HCT116 (cell line): ENCODE measurements around the gene SORT1. TPM values are rescaled to one million over a fixed set of nuclear protein-coding genes. Genes with fewer than 3 reads are reported as not detected.

ENCODE experiments used
- ATAC-seq: fragments of 200-7000 bp; cut with Tn5 transposase; 2 replicates; pipeline ENCODE4 v1.9.1; 2020; ENCODE audit warnings: mild to moderate bottlenecking, moderate library complexity
- BruUV-seq: library from RNA; stranded (reverse); fragments of 400-500 nt; replicated peaks from 2 replicates; lab custom pipeline; 2021; lab: Mats Ljungman, UMichigan
- CTCF ChIA-PET: fragments of 300-600 bp; sonication (Branson Sonifier 250); formaldehyde crosslinking; loops from one replicate; lab custom pipeline; 2021; ENCODE audit warnings: antibody characterized with exemption; lab: Charles Lee
- POLR2A ChIA-PET: fragments of 300-600, 350-600 bp; sonication (Branson Sonifier 250); formaldehyde crosslinking; loops from one replicate; lab custom pipeline; 2021; ENCODE audit warnings: antibody characterized with exemption; lab: Charles Lee
- RAD21 ChIA-PET, 2 experiments: fragments of 300-600 bp; sonication (Branson Sonifier 250); formaldehyde crosslinking; loops; one replicate each; lab custom pipeline; 2023; ENCODE audit warnings: low total read pairs in 2 of 2; ENCODE audit not compliant: uncharacterized antibody in 2 of 2, unreplicated experiment in 2 of 2, low non-redundant PET in 1 of 2; lab: Charles Lee
- DNase-seq: peaks from one replicate; pipeline ENCODE4 v3.0.0-alpha.2; 2010; ENCODE audit warnings: low read depth, low spot score
- H2AFZ ChIP-seq: fragments of 200-600 bp; shearing (Covaris generic), sonication (generic); 2 replicates; pipeline ENCODE4 v1.6.1; 2017; ENCODE audit warnings: low read depth, mixed run types, mixed read lengths, antibody characterized with exemption, low read length; ENCODE audit not compliant: poor library complexity, severe bottlenecking
- H3K27ac ChIP-seq: 2 replicates; pipeline ENCODE4 v1.5.1; 2012; ENCODE audit warnings: low read depth, low read length
- H3K27me3 ChIP-seq: fragments of 200-600 bp; sonication (generic); 2 replicates; pipeline ENCODE4 v1.6.1; 2016; ENCODE audit warnings: mixed run types, low read length, mixed read lengths; ENCODE audit not compliant: insufficient read depth
- H3K36me3 ChIP-seq, 2 experiments: fragments of 200-500 bp in 1 of 2; fragments of 200-600 bp in 1 of 2; sonication (Bioruptor generic) in 1 of 2; sonication (generic) in 1 of 2; 2 replicates each; pipeline versions ENCODE4 v1.5.1 to v1.6.1; 2014 to 2016; ENCODE audit warnings: low read length in 2 of 2, inconsistent platforms in 1 of 2, mixed read lengths in 1 of 2, mixed run types in 1 of 2; ENCODE audit not compliant: insufficient read depth in 2 of 2, control insufficient read depth in 1 of 2
- H3K4me1 ChIP-seq, 2 experiments: fragments of 200-600 bp in 1 of 2; sonication (generic) in 1 of 2; 2 replicates each; pipeline versions ENCODE4 v1.5.1 to v1.6.1; 2012 to 2017; ENCODE audit warnings: low read length in 2 of 2, inconsistent platforms in 1 of 2, mild to moderate bottlenecking in 1 of 2, mixed read lengths in 1 of 2, mixed run types in 1 of 2, moderate library complexity in 1 of 2; ENCODE audit not compliant: insufficient read depth in 2 of 2, control insufficient read depth in 1 of 2
- H3K4me2 ChIP-seq: fragments of 200-600 bp; sonication (generic); 2 replicates; pipeline ENCODE4 v1.6.1; 2017; ENCODE audit warnings: mixed run types, low read length, mixed read lengths
- H3K4me3 ChIP-seq, 2 experiments: fragments of 200-600 bp in 1 of 2; sonication (generic) in 1 of 2; replicated peaks in 1 of 2; 2 replicates each; pipeline ENCODE4 v1.5.1; 2011 to 2016; ENCODE audit warnings: low read length in 2 of 2, control low read depth in 1 of 2, low read depth in 1 of 2, mild to moderate bottlenecking in 1 of 2, mixed read lengths in 1 of 2, mixed run types in 1 of 2
- H3K79me2 ChIP-seq: fragments of 200-600 bp; sonication (generic); 2 replicates; pipeline ENCODE4 v1.6.1; 2017; ENCODE audit warnings: mild to moderate bottlenecking, mixed run types, low read length, moderate library complexity, mixed read lengths; ENCODE audit not compliant: insufficient read depth
- H3K9ac ChIP-seq: fragments of 200-600 bp; sonication (generic); 2 replicates; pipeline ENCODE4 v1.6.1; 2016; ENCODE audit warnings: low read length, mixed read lengths
- H3K9me2 ChIP-seq: fragments of 200-600 bp; sonication (generic), shearing (Covaris generic); 2 replicates; pipeline ENCODE4 v1.6.1; 2017; ENCODE audit warnings: mixed run types, mild to moderate bottlenecking, moderate library complexity; ENCODE audit not compliant: insufficient read depth
- H3K9me3 ChIP-seq, 2 experiments: fragments of 200-500 bp in 1 of 2; fragments of 200-600 bp in 1 of 2; sonication (Bioruptor generic) in 1 of 2; sonication (generic) in 1 of 2; 2 replicates each; pipeline ENCODE4 v1.6.1; 2014 to 2017; ENCODE audit warnings: low read length in 2 of 2, mixed read lengths in 2 of 2, inconsistent platforms in 1 of 2, low read depth in 1 of 2, mild to moderate bottlenecking in 1 of 2, mixed run types in 1 of 2, moderate library complexity in 1 of 2; ENCODE audit not compliant: control insufficient read depth in 1 of 2, insufficient read depth in 1 of 2
- H4K20me1 ChIP-seq: fragments of 200-600 bp; sonication (generic), shearing (Covaris generic); 2 replicates; pipeline ENCODE4 v1.6.1; 2017; ENCODE audit warnings: mixed run types, mild to moderate bottlenecking, moderate library complexity; ENCODE audit not compliant: insufficient read depth
- CEBPB ChIP-seq: IDR thresholded peaks from 2 replicates; pipeline ENCODE4 v1.6.1; 2012; ENCODE audit warnings: low read depth
- EGR1 ChIP-seq: IDR thresholded peaks from 2 replicates; pipeline ENCODE4 v1.6.1; 2012; ENCODE audit warnings: low read depth
- ELF1 ChIP-seq: IDR thresholded peaks from 2 replicates; pipeline ENCODE4 v1.6.1; 2012; ENCODE audit warnings: low read depth, borderline replicate concordance
- EZH2phosphoT487 ChIP-seq: fragments of 200-600 bp; IDR thresholded peaks from 2 replicates; pipeline ENCODE4 v1.6.1; 2018; ENCODE audit warnings: antibody characterized with exemption, borderline replicate concordance
- FOSL1 ChIP-seq: IDR thresholded peaks from 2 replicates; pipeline ENCODE4 v1.6.1; 2012; ENCODE audit warnings: low read depth
- JUND ChIP-seq: IDR thresholded peaks from 2 replicates; pipeline ENCODE4 v1.6.1; 2012
- POLR2AphosphoS5 ChIP-seq: IDR thresholded peaks from 2 replicates; pipeline ENCODE4 v1.6.1; 2011; ENCODE audit warnings: mild to moderate bottlenecking, low read depth, low read length, moderate library complexity
- RAD21 ChIP-seq: IDR thresholded peaks from 2 replicates; pipeline ENCODE4 v1.6.1; 2012; ENCODE audit warnings: low read depth, mild to moderate bottlenecking
- SP1 ChIP-seq: IDR thresholded peaks from 2 replicates; pipeline ENCODE4 v1.6.1; 2012; ENCODE audit warnings: low read depth
- SRF ChIP-seq: IDR thresholded peaks from 2 replicates; pipeline ENCODE4 v1.6.1; 2012; ENCODE audit warnings: low read depth
- TCF7L2 ChIP-seq: IDR thresholded peaks from 2 replicates; pipeline ENCODE4 v1.7.0; 2011; ENCODE audit warnings: borderline replicate concordance, inconsistent platforms; ENCODE audit not compliant: insufficient read depth, insufficient read length; ENCODE audit errors: extremely low read depth
- YY1 ChIP-seq: IDR thresholded peaks from 2 replicates; pipeline ENCODE4 v1.6.1; 2011; ENCODE audit warnings: low read length, low read depth, moderate library complexity, mild to moderate bottlenecking; ENCODE audit not compliant: insufficient replicate concordance; ENCODE audit errors: extremely low read depth
- ZNF274 ChIP-seq: fragments of 200-500 bp; sonication (Bioruptor generic); IDR thresholded peaks from 2 replicates; pipeline ENCODE4 v1.6.1; 2014; ENCODE audit warnings: mild to moderate bottlenecking, low read depth, low read length, inconsistent platforms
- intact Hi-C: fragments of 100-400 bp; cut with micrococcal nuclease; formaldehyde crosslinking; loops from 2 replicates; pipeline ENCODE4 v1.10.0; 2022
- total RNA-seq: library from RNA; stranded (reverse); gene quantifications from one replicate; pipeline ENCODE4 v1.2.1, GENCODE V29; 2021; ENCODE audit not compliant: unreplicated experiment
- TF ChIP-seq, protein P1 (sequence below): IDR thresholded peaks from 2 replicates; pipeline ENCODE4 v1.6.1; 2012
- TF ChIP-seq, protein P2 (sequence below): IDR thresholded peaks from 2 replicates; pipeline ENCODE4 v1.6.1; 2011; ENCODE audit warnings: mild to moderate bottlenecking, low read length, moderate library complexity; ENCODE audit not compliant: insufficient replicate concordance; ENCODE audit errors: extremely low read depth
- TF ChIP-seq, protein P3 (sequence below), 3 experiments: fragments of 200-600 bp in 1 of 3; sonication (generic) in 1 of 3; IDR thresholded peaks in 2 of 3; conservative IDR thresholded peaks in 1 of 3; 2 replicates each; pipeline ENCODE4 v1.5.1; 2012 to 2017; ENCODE audit warnings: low read depth in 2 of 3, low read length in 2 of 3, antibody characterized with exemption in 1 of 3, borderline replicate concordance in 1 of 3, control low read depth in 1 of 3, mild to moderate bottlenecking in 1 of 3, mixed read lengths in 1 of 3, mixed run types in 1 of 3, moderate library complexity in 1 of 3; ENCODE audit not compliant: insufficient read depth in 1 of 3

The SORT1 gene
- total RNA-seq, 1 experiment from 2014 or later = 20.2 TPM

DNA sequence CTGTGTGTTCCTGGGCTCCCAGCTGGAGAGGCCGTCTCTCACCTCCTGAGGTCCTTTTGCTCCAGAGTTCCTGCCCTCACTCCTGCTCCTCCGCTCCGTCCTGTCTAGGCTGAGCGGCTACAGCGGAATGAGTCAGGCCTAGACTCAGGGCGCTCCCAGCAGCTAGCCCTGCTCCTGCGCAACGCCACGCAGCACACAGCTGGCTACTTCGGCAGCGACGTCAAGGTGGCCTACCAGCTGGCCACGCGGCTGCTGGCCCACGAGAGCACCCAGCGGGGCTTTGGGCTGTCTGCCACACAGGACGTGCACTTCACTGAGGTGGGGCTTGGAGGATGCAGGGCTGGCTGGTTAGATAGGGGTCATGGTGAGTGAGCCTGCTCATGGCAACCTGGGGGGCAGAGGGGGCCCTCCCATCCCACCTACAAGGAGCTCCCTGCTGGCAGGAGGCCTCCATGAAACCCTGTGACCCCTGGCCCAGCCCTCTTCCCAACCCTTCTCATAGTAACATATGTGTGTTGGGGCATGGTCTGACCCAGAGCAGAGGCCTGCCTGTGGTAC lies 129.9 kb downstream of the SORT1 start:
- H3K9me2 ChIP-seq = no peaks in the 10 kb centered on the region
- no peak for ATAC-seq
- no peaks in the 10 kb centered on the region for H3K9me3 ChIP-seq
- peaks cover 3 to 11% of the 10 kb centered on the region in 2 experiments for H3K4me1 ChIP-seq
- intact Hi-C loops = no loop called here
- POLR2A ChIA-PET = no interaction called here
- H3K27me3 ChIP-seq = no peaks in the 10 kb centered on the region
- no peak overlapping the region for H3K27ac ChIP-seq
- H3K9ac ChIP-seq = no peak overlapping the region
- no peak overlapping the region for H3K4me3 ChIP-seq
- H3K36me3 ChIP-seq = peaks cover 0 to 6% of the 10 kb centered on the region in 2 experiments; a peak in 2 of 4 replicates
- CTCF ChIA-PET = no interaction called here
- H2AFZ ChIP-seq = no peak overlapping the region
- H3K4me2 ChIP-seq = no peak overlapping the region
- H4K20me1 ChIP-seq = no peaks in the 10 kb centered on the region
- no peak for TF ChIP-seq SRF
- no peak for TF ChIP-seq YY1
- TF ChIP-seq, protein P1, sequence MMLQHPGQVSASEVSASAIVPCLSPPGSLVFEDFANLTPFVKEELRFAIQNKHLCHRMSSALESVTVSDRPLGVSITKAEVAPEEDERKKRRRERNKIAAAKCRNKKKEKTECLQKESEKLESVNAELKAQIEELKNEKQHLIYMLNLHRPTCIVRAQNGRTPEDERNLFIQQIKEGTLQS = no peak
- TF ChIP-seq EGR1 = no peak
- TF ChIP-seq SP1 = no peak
- no peak for TF ChIP-seq FOSL1
- TF ChIP-seq CEBPB = no peak
- TF ChIP-seq RAD21 = no peak
- TF ChIP-seq ZNF274 = no peak
- TF ChIP-seq TCF7L2 = no peak
- RAD21 ChIA-PET = no interaction called here
- no peaks in the 10 kb centered on the region for H3K79me2 ChIP-seq
- no peak for DNase-seq
- no TSS peak for BruUV-seq

DNA sequence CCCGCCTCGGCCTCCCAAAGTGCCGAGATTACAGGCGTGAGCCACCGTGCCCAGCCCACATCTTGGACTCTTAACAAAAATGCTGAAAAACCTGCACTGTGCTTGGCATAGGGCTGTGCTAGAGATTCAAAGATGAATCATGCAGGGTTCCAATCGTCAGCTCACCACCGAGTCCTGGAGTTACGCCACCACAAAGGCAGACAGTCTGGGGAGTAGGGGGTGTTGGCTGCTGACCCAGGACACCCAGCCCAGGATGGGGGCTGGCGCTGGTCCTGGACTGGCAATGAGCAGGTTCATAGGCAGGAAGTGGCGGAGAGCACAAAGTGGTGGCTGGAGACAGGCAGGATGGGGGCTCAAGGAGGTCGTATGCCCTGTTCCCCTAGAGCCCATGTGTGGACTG lies 130.8 kb downstream of the SORT1 start:
- no peak overlapping the region for H3K9ac ChIP-seq
- H3K9me3 ChIP-seq = no peaks in the 10 kb centered on the region
- RAD21 ChIA-PET = interaction anchor here in 1 of 2 experiments (0.7 kb wide), 1 partner anchor 43 kb away, joined by 3 read pairs; no protein-coding TSS in a partner anchor
- H2AFZ ChIP-seq = no peak overlapping the region
- H3K27me3 ChIP-seq = no peaks in the 10 kb centered on the region
- H3K9me2 ChIP-seq = no peaks in the 10 kb centered on the region
- POLR2A ChIA-PET = no interaction called here
- CTCF ChIA-PET = no interaction called here
- H4K20me1 ChIP-seq = no peaks in the 10 kb centered on the region
- peaks cover 0 to 9% of the 10 kb centered on the region in 2 experiments; a peak in 2 of 4 replicates for H3K4me1 ChIP-seq
- peaks cover 0 to 6% of the 10 kb centered on the region in 2 experiments; a peak in 2 of 4 replicates for H3K36me3 ChIP-seq
- H3K79me2 ChIP-seq = no peaks in the 10 kb centered on the region
- no peak for ATAC-seq
- no peak overlapping the region for H3K4me3 ChIP-seq
- no TSS peak for BruUV-seq
- intact Hi-C loops = no loop called here
- H3K4me2 ChIP-seq = no peak overlapping the region
- DNase-seq = no peak
- H3K27ac ChIP-seq = no peak overlapping the region
- TF ChIP-seq, protein P2, sequence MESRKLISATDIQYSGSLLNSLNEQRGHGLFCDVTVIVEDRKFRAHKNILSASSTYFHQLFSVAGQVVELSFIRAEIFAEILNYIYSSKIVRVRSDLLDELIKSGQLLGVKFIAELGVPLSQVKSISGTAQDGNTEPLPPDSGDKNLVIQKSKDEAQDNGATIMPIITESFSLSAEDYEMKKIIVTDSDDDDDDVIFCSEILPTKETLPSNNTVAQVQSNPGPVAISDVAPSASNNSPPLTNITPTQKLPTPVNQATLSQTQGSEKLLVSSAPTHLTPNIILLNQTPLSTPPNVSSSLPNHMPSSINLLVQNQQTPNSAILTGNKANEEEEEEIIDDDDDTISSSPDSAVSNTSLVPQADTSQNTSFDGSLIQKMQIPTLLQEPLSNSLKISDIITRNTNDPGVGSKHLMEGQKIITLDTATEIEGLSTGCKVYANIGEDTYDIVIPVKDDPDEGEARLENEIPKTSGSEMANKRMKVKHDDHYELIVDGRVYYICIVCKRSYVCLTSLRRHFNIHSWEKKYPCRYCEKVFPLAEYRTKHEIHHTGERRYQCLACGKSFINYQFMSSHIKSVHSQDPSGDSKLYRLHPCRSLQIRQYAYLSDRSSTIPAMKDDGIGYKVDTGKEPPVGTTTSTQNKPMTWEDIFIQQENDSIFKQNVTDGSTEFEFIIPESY = no peak
- TF ChIP-seq, protein P1 = no peak
- TF ChIP-seq ELF1 (no peak), JUND (no peak), POLR2AphosphoS5 (no peak), SP1 (no peak), EZH2phosphoT487 (no peak), YY1 (no peak)
- TF ChIP-seq, protein P3, sequence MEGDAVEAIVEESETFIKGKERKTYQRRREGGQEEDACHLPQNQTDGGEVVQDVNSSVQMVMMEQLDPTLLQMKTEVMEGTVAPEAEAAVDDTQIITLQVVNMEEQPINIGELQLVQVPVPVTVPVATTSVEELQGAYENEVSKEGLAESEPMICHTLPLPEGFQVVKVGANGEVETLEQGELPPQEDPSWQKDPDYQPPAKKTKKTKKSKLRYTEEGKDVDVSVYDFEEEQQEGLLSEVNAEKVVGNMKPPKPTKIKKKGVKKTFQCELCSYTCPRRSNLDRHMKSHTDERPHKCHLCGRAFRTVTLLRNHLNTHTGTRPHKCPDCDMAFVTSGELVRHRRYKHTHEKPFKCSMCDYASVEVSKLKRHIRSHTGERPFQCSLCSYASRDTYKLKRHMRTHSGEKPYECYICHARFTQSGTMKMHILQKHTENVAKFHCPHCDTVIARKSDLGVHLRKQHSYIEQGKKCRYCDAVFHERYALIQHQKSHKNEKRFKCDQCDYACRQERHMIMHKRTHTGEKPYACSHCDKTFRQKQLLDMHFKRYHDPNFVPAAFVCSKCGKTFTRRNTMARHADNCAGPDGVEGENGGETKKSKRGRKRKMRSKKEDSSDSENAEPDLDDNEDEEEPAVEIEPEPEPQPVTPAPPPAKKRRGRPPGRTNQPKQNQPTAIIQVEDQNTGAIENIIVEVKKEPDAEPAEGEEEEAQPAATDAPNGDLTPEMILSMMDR (IDR thresholded peaks at IDR 0.05 in 2 of 3, conservative IDR thresholded peaks at IDR 0.05 in 1 of 3; ENCODE audit: borderline replicate concordance in 1 of 3, insufficient read depth in 1 of 3, low read depth in 2 of 3, low read length in 2 of 3) = no peak
